WERI-Rb-1 (cell line): ENCODE results near the gene ZMYND19.
A peak's percentile ranks its signal among the peaks of the same experiment; 100 is the strongest.

Source experiments
- DNase-seq: peaks from one replicate; pipeline ENCODE4 v3.0.0-alpha.2; 2020
- H3K27ac ChIP-seq: fragments of 250-450 bp; sonication (Bioruptor Pico); 2 replicates; pipeline ENCODE4 v1.5.1; 2020; ENCODE audit warnings: mild to moderate bottlenecking, moderate library complexity
- H3K27me3 ChIP-seq: fragments of 250-450 bp; sonication (Bioruptor Pico); 2 replicates; pipeline ENCODE4 v1.5.1; 2021; ENCODE audit warnings: mild to moderate bottlenecking, low read depth, moderate library complexity; ENCODE audit not compliant: insufficient read depth, severe bottlenecking
- H3K36me3 ChIP-seq: fragments of 250-450 bp; sonication (Bioruptor Pico); 2 replicates; pipeline ENCODE4 v1.5.1; 2020; ENCODE audit warnings: mild to moderate bottlenecking, moderate library complexity
- H3K4me3 ChIP-seq: 2 replicates; pipeline ENCODE4 v1.5.1; 2011; ENCODE audit warnings: low read depth, mild to moderate bottlenecking, control low read depth, low read length
- H3K9me3 ChIP-seq: fragments of 250-450 bp; sonication (Bioruptor Pico); 2 replicates; pipeline ENCODE4 v1.5.1; 2021; ENCODE audit warnings: mild to moderate bottlenecking, moderate library complexity; ENCODE audit not compliant: severe bottlenecking
- TF ChIP-seq, protein P1 (sequence below): IDR thresholded peaks from 2 replicates; pipeline ENCODE4 v1.5.1; 2011; ENCODE audit warnings: low read depth, mild to moderate bottlenecking, control low read depth, inconsistent platforms, low read length

Gene ZMYND19

DNA sequence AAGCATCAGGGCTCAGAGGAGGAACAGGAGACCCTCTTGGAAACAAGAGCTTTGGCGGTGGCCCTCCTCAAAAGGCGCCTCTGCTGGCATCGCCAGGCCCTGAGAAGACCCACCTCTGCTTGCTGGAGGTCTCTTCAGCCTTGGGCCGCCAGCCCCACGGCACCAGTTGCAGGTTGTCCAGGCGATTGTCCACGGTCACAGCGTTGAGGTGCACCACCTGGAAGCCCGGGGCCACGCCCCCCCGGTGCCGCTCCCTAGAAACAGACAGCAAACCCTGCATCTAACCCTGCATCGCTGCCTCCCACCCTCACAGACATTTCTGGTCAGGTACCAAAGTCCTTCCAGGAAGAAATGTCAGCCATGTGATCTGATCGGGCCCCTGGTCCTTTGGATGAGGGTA is 3.5 kb downstream of the ZMYND19 start:
- DNase-seq, result no peak
- H3K36me3 ChIP-seq, result peaks cover 69% of the 10 kb centered on the region
- H3K27me3 ChIP-seq, result no peaks in the 10 kb centered on the region
- TF ChIP-seq, protein P1, sequence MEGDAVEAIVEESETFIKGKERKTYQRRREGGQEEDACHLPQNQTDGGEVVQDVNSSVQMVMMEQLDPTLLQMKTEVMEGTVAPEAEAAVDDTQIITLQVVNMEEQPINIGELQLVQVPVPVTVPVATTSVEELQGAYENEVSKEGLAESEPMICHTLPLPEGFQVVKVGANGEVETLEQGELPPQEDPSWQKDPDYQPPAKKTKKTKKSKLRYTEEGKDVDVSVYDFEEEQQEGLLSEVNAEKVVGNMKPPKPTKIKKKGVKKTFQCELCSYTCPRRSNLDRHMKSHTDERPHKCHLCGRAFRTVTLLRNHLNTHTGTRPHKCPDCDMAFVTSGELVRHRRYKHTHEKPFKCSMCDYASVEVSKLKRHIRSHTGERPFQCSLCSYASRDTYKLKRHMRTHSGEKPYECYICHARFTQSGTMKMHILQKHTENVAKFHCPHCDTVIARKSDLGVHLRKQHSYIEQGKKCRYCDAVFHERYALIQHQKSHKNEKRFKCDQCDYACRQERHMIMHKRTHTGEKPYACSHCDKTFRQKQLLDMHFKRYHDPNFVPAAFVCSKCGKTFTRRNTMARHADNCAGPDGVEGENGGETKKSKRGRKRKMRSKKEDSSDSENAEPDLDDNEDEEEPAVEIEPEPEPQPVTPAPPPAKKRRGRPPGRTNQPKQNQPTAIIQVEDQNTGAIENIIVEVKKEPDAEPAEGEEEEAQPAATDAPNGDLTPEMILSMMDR, result no peak
- H3K9me3 ChIP-seq, result no peaks in the 10 kb centered on the region
- H3K27ac ChIP-seq, result no peak overlapping the region
- no peak overlapping the region for H3K4me3 ChIP-seq

DNA sequence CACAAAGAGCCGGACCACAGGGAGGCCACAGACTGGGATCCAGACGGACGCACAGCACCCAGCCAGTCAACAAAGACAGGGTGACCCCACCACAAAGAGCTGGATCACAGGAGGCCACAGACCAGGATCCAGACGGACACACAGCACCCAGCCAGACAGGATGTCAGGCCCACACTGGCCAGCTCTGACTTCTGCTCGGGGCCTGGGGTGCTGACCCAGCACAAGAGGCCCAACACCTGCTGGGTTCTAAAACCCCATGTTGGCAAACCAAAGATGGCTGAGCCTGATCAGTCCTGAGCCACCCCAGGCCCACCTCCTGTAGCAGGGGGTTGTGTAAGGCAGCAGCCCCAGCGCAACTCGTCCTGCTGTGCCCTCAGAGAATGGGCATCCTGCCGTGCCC is 6.4 kb downstream of the ZMYND19 start:
- DNase-seq, result no peak
- H3K36me3 ChIP-seq, result peaks cover 74% of the 10 kb centered on the region
- TF ChIP-seq, protein P1, result no peak

DNA sequence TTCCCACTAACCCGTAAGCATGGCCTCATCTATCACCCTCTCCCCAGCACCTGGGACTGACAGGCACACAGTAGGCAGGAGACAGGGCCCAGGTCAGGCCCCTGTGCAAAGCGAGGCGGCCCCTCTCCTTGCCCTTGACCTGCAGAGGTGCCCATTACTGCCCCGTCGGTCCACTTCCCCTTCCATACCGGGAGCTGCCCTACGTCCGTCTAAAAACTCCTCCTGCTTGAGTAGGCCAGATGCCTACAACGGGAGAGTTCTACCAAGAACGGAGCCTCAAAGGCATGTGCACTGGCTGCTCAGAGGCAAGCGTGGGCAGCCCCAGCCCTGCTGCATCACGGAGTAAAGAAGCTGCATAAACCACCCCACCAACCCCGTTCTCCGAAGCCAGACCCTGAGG is 7.0 kb downstream of the ZMYND19 start:
- Histone ChIP-seq H3K9me3 (no peaks in the 10 kb centered on the region), H3K27ac (no peak overlapping the region), H3K4me3 (no peak overlapping the region), H3K36me3 (peaks cover 71% of the 10 kb centered on the region), H3K27me3 (no peaks in the 10 kb centered on the region)
- TF ChIP-seq, protein P1, result no peak
- no peak for DNase-seq

More for the DNA sequence above, 6.4 kb downstream of the ZMYND19 start:
- H3K27me3 ChIP-seq, result no peaks in the 10 kb centered on the region
- no peak overlapping the region for H3K27ac ChIP-seq
- H3K4me3 ChIP-seq, result no peak overlapping the region
- no peaks in the 10 kb centered on the region for H3K9me3 ChIP-seq

DNA sequence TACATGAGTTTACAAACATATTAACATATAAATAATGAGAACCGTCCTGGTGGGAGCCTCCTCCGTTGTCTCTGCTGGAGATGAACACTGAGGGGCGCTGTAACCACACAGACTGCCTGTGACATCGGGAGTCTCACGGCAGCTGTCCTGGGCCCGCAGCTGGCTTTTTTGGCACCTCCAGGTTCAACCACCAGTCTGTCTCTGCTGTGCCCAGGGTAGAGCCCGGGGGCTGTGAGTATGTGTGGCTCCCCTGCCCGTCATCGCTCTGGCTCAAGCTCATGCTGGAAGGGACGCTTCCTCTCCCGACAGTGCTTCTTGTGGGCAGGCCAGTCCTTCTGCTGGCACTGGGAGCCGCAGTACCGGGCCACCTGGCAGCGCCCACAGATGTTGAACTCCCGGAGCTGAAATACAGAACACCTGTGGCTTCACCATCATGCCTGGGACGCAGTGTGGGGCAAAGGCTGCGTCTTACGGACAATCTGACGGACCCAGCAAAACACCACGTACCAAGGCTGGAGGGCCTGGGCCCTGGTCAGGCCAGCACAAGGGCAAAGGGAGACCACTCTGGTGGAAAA is 7.9 kb downstream of the ZMYND19 start:
- TF ChIP-seq, protein P1, result peak; percentile 52
- Histone ChIP-seq H3K9me3 (no peaks in the 10 kb centered on the region), H3K27me3 (no peaks in the 10 kb centered on the region), H3K27ac (no peak overlapping the region), H3K36me3 (peaks cover 65% of the 10 kb centered on the region), H3K4me3 (no peak overlapping the region)
- DNase-seq, result peak; percentile 54

DNA sequence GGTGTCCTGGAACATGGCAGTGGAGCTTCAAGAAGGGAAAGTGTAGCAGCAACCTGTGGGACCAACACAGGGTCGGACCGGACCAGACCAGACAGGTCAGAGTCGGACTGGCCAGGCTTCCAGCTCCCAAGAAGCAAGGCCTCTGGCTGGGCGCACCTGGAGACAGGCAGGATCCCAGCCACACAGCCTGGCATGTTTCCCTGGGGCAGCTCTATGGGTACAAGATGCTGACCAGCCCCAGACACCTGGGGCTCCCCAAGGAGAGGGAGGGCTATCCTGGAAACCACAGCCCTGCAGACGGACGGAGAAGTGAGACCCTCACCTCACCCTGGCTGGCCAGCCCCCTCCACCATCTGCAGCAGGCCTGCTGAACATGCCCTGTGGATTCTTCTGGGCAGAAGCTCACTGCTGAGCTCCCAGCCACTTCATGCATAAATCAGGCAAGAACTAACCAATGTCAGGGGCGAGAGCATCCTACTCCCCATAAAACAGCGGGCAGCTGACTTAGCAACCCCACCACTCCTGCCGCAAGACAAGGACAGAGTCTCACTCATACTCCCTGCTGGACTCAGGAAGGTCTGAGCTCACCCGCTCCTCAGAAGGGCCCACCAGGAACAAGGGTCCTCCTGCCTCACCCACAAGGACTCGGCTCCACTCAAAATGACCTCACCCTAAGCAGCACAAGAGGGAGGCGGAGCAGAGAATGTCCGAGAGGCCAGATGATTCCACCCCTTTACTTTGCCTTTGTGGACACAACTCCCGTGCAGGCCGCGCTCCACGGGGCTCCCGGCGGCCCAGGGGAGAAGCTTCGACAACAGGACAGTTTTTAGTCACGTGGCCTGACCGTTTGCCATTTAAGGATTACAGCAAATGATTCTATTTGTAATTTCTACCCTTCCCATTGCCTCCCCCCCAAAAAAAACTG is 8.7 kb downstream of the ZMYND19 start:
- Histone ChIP-seq H3K36me3 (peaks cover 65% of the 10 kb centered on the region), H3K27ac (no peak overlapping the region), H3K27me3 (no peaks in the 10 kb centered on the region), H3K9me3 (no peaks in the 10 kb centered on the region), H3K4me3 (no peak overlapping the region)
- TF ChIP-seq, protein P1, result no peak
- no peak for DNase-seq
